Stimulated activated CD4-positive, alpha-beta T cell treated with anti-CD3 and anti-CD28 coated beads, Interleukin-15, amount 100 ng/mL, for 24 hours (primary cell): ENCODE data around the gene SOX11.
A peak's percentile ranks its signal among the peaks of the same experiment; 100 is the strongest.
"Not testable (repeated sequence)": the region's sequence is repeated elsewhere in the genome, so short reads cannot be mapped to it uniquely, and the experiment has no call there.

Source experiments
- DNase-seq: peaks from one replicate; pipeline ENCODE4 v3.0.0-alpha.2; 2020

Gene SOX11

DNA sequence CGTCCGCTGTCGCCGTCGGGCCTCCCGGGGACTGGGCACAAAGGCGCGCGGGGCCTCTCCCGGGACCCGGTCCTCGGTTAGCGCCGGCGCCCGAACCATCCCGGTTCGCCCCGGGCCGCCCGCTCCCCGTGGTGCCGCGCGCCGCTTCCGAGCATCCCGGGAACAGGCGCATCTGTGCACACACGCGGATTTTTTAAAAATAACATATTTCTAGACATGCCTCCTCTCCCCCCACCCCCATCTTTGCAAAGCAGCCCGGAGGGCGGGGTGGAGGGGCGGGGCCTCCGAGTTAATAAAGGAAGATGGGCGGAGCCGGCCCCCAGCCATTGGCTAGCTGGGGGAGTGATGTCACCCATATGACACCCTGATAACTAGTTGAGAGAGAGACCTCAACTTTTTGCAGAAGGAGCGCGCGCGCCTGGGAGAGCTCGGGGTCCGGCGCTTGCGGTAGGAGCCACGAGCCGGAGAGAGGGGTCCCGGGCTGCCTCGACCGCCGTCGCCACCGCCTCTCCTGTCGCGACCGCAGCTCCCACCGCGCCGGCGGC is at the start of gene SOX11:
TSS of gene SOX11 (plus strand) at position 400 of the 545 bp plus-strand sequence. CDS start 338 bp downstream, outside the sequence.
- DNase-seq = peak; percentile 34

DNA sequence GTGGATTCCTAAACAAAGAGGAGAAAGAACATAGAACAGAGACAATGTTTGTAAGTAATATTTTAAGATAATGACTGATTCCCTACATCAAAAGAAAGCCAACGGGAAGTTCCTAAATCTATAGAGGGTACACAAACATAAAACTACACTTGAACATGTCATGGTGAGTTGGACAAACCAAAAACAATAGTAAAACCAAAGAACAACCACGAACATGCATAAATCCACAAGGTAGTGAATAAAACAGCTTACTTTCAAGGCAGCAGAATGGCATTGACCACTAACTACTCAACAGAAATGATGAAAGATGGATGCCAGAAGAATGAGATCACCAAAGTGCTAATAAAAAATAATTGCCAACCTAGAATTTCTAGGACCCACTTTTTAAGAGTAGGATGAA is 39.5 kb upstream of the SOX11 start:
- not testable (repeated sequence) for DNase-seq

DNA sequence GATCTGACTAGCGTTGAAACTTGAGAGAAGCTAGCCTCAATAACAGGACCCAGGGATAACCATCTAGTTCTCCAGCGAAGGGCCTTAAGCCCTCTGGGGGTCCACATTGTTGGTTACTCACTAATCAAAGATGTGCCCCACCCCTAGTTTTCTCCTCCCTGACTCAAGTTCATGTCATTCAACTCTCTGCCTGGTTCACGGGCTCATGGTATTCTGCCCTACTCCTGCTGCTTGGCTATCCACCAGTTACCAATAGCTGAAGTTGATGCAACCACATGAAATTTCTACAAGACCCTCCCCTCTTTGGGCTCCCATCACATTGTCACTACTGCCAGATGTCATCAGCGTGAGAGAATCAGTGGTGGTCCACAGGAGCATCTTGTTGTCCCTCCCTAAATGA is 38.4 kb upstream of the SOX11 start:
- DNase-seq = not testable (repeated sequence)

DNA sequence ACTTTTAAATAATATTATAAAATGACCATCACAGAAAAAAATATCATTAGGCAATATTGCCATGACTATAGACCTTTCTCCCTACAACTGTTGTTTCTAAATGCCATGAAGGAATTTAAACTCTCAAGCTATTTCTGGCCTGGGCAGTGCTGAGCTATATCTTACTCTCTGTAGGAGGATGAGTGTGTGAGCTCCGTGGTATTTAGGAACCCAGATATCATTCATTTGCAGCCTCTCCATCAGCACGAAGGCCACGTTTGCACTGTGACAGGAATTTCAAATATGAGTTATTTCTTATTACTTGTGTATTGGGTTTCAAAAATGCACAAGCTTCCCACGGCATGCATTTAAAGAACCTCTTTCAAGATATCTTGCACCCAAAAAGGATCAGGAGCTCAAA is 35.0 kb upstream of the SOX11 start:
- no peak for DNase-seq

DNA sequence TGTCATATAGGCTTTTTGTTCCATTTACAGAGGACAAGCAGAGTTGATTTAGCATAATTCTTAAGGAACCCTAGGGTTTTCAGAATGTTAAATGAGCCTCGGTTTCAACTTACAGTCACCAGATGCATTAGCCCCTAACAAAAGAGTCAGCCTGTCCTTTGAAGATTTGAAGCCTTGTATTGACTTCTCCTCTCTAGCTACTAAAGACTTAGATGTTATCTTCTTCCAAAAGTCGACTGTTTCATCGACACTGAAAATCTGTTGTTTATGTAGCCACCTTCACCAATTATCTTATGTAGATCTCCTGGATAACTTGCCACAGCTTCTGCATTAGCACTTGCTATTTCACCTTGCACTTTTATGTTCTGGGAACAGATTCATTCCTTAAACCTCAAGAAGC is 31.6 kb upstream of the SOX11 start:
- no peak for DNase-seq

DNA sequence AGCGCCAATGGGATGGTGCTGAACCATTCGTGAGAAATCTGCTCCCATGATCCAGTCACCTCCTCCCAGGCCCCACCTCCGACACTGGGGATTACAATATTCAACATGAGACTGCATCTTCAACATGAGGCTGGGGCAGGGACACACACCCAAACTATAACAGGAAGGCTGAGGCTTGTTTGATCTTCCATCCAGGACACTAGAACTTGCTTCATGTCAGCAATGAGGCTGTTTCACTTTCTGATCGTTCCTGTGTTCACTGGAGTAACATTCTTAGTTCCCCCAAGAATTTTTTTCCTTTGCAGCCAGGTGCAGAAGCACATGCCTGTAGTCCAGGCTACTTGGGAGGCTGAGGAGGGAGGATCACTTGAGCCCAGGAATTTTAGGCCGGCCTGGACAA is 30.8 kb upstream of the SOX11 start:
- no peak for DNase-seq

DNA sequence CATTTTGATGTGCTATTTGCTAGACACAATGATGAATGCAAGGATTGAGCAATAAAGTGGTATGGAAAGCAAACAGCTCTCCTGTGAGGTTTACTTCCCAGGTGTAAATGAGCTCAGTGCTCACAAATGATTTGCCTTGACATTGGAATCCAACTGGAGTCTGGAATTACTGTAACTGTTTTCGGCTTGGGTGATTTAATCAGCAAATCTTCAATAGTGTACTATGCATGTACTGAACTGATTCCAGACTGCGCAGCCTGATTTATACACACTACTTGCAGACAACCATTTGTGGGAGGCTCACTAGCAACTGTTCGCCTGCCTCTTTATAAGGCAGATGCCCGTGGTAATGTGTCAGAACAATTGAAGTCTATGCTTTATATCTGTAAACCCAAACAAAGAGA is 27.9 kb upstream of the SOX11 start:
- no peak for DNase-seq

DNA sequence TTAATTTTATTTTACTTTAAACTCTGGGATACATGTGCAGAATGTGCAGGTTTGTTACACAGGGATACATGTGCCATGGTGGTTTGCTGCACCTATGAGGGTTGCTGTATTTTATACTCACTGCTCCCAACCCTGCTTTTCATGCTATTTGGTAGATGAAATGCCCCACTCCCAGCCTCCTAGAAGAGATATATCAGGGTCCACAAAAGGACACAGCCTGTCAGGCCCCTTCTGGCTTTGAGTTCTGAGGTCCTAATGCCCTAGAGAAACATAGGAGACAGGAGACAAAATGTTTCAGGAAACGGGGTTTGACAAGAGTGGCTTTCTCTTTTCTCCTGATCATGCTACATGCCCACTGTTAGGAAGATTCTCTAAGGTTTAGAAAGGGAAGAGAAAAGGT is 27.1 kb upstream of the SOX11 start:
- no peak for DNase-seq

DNA sequence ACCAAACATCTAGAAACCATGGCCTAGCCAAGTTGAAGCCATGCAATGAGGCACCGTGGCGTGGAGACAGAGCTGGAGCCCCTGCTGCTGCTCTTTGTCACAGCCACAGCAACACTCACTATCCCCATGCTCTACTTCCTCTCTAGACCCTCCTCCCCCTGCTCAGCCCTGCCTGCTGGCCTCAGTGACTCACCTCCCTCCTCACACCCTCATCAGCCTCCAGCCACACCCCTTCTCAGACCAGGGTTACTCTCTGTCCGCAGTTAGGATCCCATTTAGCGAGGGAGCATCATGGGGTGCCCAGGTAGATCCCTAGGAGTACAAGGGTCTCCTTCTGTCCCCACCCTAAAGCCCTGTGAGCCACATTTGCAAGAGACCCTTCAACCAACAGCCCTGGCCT is 25.4 kb upstream of the SOX11 start:
- DNase-seq = no peak

DNA sequence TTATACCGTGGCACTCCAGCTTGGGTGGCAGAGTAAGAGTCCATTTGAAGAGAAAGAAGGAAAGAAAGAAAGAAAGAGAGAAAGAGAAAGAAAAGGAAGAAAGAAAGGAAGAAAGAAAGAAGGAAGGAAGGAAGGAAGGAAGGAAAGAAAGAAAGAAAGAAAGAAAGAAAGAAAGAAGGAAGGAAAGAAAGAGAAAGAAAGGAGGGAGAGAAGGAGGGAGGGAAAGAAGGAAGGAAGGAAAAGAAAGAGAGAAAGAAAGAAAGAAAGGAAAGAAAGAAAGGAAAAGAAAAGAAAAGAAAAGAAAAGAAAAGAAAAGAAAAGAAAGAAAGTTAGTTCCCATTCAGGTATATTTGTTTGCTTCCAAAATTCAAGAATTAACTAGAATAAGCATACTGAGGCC is 24.5 kb upstream of the SOX11 start:
- DNase-seq = not testable (repeated sequence)

DNA sequence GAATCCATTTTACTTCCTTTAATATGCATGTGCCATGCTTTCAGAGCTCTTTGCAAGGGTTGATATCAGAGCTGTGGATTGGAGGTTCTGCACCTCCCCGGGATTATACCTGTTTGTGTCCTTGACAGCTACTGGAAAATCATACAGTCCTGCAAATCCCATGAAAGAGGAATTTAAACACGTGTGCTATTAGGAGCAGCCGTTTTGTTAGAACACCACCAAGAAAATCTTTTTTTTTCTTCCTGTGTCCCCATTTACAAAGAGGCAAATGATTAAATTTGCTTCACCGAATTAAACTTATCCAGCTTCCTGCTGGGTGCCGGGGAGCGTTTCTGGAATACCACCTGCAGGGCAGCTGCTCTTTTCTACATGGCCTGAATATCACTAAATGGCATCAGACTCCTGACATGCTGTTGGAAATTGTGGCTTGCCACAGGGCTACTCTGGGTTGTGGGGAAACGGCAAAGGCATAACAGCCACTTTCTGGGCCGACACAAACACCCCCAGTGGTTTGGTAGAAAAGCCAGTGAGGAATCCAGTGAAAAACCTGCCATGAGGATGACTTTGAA is 23.4 kb upstream of the SOX11 start:
- DNase-seq = no peak

DNA sequence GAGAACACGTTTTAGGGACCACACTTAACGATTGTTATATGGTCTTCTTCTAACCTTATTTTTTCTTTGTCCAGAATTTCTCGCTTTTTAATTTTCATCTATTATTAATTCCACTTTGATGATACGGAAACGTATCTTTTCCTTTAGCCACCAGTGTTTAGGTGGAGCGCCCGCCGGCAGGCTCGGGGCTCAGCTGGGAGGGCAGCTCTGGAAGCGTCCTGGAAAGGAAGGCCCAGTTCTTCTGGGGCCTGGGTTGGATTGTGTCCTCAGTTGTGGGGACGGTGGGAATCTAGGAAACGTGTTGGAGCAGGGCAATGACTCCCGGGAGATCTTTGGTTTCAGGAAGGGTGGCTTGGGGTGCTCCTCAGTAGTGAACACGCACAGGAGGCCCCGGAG is 19.4 kb upstream of the SOX11 start:
- DNase-seq = no peak

DNA sequence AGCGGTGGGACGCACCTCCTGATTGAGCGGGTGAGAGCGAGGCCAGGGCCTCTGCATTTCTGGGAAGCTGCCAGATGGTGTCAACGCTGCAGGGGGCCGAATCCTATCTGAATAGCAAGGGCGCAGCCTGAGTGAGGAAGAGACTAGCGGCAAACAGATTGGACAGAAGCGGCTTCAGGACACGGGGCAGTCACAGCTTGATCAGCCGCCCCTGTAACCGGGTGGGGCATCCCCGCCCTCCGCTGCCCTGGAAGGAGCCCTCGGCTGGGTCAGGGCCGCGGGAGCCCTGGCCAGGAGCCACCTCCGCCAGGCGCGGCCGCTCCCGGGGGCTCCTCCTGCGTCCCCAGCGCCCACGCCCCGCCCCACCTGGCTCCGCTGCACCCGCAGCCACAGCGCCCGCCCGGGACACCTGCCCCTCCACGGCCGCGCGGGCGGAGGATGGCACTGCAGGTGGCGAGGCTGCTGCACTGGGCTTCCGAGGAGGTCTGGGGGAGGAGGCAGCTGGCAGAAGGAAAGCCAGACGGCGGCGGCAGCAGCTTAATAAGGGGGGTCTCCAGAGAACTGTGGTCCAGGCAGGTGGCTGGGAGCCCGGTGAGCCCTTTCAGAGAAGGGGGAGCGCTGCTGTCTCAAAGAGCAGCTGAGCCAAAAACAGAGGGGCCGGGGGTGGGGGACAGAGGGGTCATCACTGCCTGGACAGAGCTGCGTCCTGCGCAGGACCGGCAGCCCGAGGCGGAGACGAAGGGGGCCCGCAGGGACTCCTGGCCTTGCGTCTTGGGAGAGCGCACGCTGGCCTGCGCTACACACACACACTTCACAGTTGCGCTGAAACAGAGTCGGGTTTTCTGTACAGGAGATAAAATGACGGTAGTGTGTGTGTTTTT is 18.8 kb upstream of the SOX11 start:
- DNase-seq = no peak

DNA sequence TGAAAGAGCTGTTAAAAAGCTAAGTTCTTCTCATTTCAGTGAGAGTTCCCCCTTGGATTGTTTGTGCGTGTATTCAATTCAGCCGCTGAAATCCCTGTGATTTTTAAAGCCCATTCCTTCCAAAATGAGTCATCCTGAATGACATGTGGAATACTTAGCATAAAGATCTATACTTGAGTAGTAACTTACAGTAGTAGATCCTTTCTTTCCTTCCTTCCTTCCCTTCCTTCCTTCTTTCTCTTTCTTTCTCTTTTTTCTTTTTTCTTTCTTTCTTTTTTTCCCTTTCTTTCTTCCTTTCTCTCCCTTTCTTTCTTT is 18.2 kb upstream of the SOX11 start:
- DNase-seq = no peak

DNA sequence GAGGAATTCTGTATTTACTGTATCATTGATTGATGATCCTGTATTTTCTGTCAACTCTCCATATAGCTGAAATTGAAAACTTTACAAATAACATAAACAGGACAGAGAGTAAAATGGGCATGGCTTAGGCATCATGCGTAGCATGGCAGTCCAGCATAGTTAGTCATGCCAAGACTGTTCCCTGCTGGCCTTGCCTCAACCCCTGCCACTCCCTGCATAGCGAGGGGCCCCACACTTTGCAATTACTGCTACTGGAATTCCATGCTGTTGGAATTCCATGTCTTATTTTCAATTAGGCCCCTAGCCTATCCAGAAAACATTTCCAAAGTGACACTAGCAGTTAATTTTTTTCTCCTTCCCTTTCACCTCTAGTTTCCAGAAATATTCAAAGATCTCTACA is 15.1 kb upstream of the SOX11 start:
- no peak for DNase-seq

DNA sequence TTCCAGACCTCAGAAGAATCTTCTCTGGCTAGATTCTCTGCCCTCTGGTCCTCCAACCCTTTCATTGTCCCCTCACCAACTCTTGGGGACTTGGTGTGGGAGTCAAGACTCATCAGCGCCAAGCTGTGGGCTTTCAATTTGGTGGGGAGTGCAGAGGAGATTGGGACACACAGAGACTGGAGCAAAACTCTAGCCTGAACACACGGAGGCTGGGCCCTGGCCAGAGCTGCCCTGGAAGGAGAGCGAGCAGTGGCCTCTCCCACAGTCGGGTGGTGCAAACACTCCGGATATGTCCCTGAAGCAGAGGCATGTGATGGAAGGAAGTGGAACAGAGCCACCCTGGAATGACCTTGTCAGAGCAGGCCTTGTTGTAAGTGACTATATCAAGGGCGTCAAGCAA is 8.7 kb upstream of the SOX11 start:
- DNase-seq = no peak

DNA sequence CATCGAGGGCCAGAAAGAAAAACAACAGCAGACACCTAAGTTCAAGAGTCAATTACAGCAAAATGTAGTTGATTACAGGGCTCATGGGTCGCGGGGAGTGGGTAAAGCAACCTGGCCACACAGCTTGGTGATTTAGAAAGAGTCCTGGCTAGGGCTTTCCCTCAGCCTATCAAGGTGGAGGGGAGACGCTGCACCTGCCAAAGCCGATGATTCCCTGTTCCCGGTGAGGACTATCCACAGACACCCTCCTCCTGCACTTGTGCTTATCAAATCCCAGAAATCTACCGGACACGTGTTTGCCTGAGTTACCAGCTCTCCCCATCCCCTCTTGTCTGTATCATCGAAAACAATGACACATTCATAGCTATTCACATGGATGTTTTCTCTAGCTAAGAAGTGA is 7.0 kb upstream of the SOX11 start:
- DNase-seq = no peak

DNA sequence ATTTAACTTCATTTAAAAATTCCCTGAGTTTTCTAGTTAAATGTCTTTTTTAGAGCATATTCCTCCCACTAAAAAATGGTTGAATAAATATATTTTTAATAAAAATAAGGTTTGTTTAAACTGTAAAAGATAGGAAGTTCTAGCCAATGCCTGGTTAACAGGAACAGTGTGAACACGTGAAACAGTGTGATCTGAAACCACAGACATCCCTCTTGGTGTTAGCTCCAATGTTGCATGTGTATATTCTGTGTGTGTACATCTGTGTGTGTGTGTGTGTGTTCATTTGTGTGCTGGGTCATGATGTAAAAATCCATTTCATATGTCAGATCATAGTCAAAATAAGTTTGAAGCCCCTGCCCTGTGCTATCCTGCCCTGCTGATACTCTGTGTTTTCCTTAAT is 6.1 kb upstream of the SOX11 start:
- DNase-seq = no peak

DNA sequence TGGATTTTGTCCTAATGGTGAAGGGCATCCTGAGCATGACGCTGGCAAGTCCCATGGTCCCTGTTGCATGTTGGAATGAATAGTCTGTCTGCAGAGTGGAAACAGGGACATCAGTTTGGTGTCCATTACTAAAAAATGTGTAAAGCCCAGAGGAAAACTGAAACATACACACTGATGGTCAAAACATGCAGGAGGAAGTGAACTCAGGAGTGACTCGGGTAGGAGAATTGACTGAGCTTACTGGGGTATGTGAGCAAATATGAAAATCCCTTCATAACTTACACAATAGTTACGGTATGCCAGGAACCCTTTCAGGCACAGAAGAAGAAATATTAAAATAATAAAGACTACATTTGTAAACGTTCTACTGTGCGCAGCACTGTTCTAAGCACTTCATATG is 5.6 kb upstream of the SOX11 start:
- DNase-seq = no peak

DNA sequence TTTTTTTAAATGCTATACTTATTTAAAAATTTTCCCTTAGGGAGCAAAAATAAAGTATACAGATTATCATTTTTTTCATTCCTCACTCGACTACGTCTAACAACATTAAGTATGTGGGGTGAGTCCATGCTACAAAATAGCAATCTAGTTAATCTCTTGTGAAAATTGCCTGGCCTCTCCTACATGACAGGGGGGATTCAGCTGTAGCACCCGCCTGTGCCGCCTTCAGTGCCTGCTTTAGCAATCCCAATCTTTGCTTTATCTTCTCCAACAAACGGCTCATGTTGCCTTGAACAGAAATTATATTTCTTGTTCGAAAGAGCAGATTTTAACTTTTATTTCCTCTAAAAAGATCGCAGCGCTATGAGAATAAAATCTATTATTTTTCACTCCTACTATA is 2.4 kb upstream of the SOX11 start:
- DNase-seq = no peak

DNA sequence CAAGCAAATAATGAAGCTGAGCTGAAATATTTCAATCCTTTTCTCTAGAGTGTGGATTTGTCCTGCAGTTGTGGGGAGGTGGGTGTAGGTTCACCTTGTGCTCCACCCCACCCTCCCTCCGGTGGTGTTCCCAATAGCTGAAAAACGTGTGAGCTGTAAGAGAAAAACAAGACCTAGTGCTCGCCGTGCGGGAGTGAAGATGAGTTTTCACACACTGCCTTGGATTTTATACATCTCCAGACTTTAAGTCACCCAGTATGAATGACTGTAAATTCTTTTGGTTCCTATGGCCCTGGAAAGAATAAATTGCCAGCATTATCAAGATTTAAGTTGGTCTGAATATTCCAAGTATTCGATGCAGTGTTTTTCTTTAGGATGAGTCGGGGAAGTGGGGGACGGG is 1.9 kb upstream of the SOX11 start:
- no peak for DNase-seq

DNA sequence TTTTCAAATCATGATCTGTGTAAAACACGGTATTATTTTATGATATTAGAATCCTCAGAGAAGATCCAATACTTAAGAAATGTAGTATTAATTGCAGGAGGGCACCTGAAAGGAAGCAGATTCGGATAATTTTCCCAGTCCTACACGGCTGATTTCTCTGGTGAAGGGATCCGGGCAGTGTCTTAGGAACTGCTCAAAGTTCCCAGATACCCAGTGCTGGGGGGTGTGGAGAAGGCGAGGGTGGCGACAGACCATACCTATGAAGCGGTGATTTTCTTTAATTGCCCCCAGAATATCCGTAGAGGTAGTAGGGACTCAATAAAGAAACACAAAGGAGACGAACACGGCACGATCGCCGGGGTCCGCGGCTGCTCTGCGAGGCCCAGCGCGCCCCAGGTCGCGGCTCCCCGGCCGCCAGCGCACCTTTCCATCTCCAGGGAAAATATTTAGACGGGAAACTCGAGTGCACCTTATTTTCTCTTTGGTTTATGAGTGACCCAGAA is 1.4 kb upstream of the SOX11 start:
- no peak for DNase-seq

DNA sequence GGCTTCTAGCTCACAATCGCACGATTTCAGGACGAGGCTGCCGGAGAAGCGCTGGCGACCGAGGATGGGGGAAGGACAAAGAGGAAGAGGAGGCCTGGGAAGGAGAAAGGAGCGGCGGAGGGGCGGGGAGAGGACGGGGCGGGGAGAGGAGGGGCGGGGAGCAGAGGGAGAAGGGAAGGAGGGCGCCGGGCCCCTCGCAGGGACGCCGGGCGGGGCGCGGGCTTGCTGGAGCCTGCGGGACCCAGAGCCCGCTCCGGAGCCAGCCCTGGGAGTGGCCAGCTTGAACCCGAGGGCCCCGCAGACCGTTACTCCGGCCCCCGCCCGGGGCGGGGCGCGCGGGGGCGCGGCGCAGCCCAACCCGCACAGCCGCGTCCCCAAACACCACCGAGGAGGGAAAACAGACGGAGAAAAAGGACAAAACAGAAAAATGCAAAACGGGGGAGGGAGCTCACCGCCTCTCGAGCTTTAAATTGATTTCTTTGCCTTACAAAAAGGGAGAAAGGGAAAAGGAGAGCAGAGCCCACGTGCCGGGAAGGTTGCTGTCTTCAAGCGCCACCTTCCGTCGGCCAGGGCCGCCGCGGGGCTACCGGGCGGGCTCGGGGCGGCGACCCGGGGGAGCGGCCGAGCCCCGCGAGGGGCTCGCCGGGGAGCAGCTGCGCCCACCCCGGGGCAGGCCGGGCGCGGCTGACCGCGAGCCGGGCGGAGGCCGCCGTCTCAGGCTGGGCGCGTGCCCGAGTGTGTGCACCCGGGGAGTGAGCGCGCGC is 781 bp upstream of the SOX11 start:
- DNase-seq = no peak
